VCaP (cell line): ENCODE measurements around the gene RBMXL2.

Experiments
- H3K27ac ChIP-seq: fragments of 450-650 bp; 2 replicates; pipeline ENCODE4 v1.5.1; 2017
- TF ChIP-seq, protein P1 (sequence below): fragments of 450-650 bp; conservative IDR thresholded peaks from 2 replicates; pipeline ENCODE4 v1.5.1; 2017; ENCODE audit warnings: mild to moderate bottlenecking, moderate library complexity

The RBMXL2 gene

DNA sequence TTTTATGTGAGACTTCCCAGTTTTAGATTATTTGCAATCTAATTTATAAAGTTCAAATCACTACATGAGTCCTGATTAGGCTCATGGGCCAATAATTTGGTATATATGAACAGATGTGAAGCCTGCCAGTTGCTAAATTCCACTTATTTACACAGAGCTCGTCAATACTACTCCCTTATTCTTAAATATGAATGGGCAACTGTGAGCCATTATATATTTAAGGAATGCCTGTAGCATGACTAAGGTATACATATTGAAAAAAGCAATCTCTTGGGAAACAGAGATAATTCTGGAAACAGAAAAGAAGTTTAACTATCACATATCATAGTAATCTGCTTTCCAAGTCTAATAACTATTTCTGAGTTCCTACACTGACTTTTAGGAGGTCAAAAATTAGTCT is 27.0 kb downstream of the RBMXL2 start:
- H3K27ac ChIP-seq, result no peak overlapping the region
- TF ChIP-seq, protein P1, sequence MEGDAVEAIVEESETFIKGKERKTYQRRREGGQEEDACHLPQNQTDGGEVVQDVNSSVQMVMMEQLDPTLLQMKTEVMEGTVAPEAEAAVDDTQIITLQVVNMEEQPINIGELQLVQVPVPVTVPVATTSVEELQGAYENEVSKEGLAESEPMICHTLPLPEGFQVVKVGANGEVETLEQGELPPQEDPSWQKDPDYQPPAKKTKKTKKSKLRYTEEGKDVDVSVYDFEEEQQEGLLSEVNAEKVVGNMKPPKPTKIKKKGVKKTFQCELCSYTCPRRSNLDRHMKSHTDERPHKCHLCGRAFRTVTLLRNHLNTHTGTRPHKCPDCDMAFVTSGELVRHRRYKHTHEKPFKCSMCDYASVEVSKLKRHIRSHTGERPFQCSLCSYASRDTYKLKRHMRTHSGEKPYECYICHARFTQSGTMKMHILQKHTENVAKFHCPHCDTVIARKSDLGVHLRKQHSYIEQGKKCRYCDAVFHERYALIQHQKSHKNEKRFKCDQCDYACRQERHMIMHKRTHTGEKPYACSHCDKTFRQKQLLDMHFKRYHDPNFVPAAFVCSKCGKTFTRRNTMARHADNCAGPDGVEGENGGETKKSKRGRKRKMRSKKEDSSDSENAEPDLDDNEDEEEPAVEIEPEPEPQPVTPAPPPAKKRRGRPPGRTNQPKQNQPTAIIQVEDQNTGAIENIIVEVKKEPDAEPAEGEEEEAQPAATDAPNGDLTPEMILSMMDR, result no peak

DNA sequence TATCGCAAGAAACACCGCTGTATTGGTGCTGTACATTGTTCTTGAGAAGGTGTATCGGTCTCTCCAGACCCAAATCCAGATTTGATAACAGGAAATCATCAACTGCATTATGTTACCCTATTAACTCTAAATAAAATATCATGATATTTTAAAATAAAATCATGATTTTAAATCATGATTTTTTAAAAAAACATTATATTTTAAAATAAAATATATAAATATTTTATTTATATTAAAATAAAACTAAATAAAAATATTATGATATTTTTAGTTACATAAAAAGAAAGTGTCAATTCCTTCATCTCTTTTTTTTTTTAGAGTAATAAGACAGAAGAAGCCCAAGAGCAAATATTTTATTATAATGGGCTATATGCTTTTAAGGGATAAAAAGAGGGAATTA is 27.6 kb downstream of the RBMXL2 start:
- TF ChIP-seq, protein P1, result no peak
- no peak overlapping the region for H3K27ac ChIP-seq

DNA sequence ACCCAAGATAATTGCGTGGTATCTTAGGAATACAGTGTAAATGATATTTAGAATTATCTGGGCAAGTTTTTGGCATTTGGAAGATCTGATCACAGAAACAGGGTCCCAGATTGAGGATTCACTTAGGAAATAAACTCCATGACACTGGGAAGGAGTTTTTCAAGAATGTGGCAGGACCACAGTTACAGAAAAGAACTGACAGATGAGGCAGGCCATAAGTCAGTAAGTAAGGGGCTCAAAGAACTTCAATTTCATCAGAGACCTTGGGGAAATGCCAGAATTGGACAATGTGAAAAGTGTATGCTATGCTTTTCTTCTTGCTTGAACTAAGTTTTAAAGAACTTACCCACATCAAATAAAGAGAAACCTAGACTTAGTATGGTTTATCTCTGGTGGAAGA is 49.3 kb downstream of the RBMXL2 start:
- TF ChIP-seq, protein P1, result no peak
- H3K27ac ChIP-seq, result no peak overlapping the region
